Cardiac muscle cell (in vitro differentiated cells and primary cell): ENCODE data around the gene IGFBP5. TPM values are rescaled to one million over a fixed set of nuclear protein-coding genes. Genes with fewer than 3 reads are reported as not detected.

Experiments used
- DNase-seq, 2 donors: peaks; one replicate each; pipeline versions ENCODE4 v3.0.0 to v3.0.0-alpha.2; 2010 to 2017; ENCODE audit warnings: low read depth in 1 of 2, low spot score in 1 of 2
- H3K27ac ChIP-seq: fragments of 200-600 bp; sonication (generic); 2 replicates; pipeline ENCODE4 v1.5.1; 2016
- H3K27me3 ChIP-seq: fragments of 200-600 bp; sonication (generic); 2 replicates; pipeline ENCODE4 v1.6.0; 2016; ENCODE audit warnings: control low read depth
- H3K36me3 ChIP-seq: fragments of 200-600 bp; sonication (generic); 2 replicates; pipeline ENCODE4 v1.5.1; 2016; ENCODE audit warnings: control low read depth
- H3K4me1 ChIP-seq: fragments of 200-600 bp; sonication (generic); 2 replicates; pipeline ENCODE4 v1.8.1; 2017; ENCODE audit warnings: low read depth, mild to moderate bottlenecking, mixed run types
- H3K4me3 ChIP-seq: fragments of 200-600 bp; sonication (generic); 2 replicates; pipeline ENCODE4 v1.5.1; 2016; ENCODE audit warnings: mild to moderate bottlenecking
- H3K9me3 ChIP-seq: fragments of 200-600 bp; sonication (generic); 2 replicates; pipeline ENCODE4 v1.5.1; 2017; ENCODE audit warnings: low read depth, mild to moderate bottlenecking, control low read depth
- polyA plus RNA-seq: library from polyadenylated mRNA; unstranded; fragments of >200 nt; fragmentation: Nextera tagmentation; extraction: Ambion mirVana; gene quantifications from 2 replicates; pipeline ENCODE4 v1.2.1, GENCODE V29; 2016
- total RNA-seq: library from RNA; depleted of rRNA; stranded (reverse); fragments of >200 nt; gene quantifications from 2 replicates; pipeline ENCODE4 v1.2.3, GENCODE V29; 2016
- TF ChIP-seq, protein P1 (sequence below): IDR thresholded peaks from 2 replicates; pipeline ENCODE4 v1.5.1; 2012; ENCODE audit warnings: low read depth, mild to moderate bottlenecking, low read length

Gene IGFBP5
- total and polyA plus RNA-seq, 2 experiments from 2014 or later = 35.2 to 132 TPM

DNA sequence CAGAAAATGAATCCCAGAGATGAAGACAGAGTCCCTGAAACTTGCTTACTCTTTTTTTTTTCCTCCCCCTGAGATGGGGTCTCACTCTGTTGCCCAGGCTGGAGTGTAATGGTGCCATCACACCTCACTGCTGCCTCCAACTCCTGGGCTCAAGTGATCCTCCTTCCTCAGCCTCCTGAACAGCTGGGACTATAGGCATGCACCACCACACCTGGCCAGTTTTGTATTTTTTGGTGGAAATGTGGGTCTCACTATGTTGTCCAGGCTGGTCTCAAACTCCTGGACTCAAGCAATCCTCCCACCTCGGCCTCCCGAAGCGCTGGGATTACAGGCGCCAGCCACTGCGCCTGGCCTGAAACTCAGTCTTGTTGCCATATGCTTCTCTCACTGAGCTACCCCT, 34.3 kb downstream of the IGFBP5 start:
- TF ChIP-seq, protein P1, sequence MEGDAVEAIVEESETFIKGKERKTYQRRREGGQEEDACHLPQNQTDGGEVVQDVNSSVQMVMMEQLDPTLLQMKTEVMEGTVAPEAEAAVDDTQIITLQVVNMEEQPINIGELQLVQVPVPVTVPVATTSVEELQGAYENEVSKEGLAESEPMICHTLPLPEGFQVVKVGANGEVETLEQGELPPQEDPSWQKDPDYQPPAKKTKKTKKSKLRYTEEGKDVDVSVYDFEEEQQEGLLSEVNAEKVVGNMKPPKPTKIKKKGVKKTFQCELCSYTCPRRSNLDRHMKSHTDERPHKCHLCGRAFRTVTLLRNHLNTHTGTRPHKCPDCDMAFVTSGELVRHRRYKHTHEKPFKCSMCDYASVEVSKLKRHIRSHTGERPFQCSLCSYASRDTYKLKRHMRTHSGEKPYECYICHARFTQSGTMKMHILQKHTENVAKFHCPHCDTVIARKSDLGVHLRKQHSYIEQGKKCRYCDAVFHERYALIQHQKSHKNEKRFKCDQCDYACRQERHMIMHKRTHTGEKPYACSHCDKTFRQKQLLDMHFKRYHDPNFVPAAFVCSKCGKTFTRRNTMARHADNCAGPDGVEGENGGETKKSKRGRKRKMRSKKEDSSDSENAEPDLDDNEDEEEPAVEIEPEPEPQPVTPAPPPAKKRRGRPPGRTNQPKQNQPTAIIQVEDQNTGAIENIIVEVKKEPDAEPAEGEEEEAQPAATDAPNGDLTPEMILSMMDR = no peak
- H3K36me3 ChIP-seq = peaks cover 6% of the 10 kb centered on the region

DNA sequence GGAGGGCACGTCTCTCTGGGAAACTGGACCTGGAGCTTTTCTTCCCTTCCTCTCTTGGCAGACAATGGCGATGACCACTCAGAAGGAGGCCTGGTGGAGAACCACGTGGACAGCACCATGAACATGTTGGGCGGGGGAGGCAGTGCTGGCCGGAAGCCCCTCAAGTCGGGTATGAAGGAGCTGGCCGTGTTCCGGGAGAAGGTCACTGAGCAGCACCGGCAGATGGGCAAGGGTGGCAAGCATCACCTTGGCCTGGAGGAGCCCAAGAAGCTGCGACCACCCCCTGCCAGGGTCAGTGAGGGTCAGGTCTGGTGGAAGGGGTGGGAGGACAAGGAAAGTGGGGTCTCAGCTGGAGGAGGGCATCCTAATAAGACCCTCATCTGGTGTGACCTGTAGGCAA, 34.9 kb downstream of the IGFBP5 start:
- no peak overlapping the region for H3K27ac ChIP-seq
- peaks cover 6% of the 10 kb centered on the region for H3K36me3 ChIP-seq
- H3K27me3 ChIP-seq = no peaks in the 10 kb centered on the region
- no peaks in the 10 kb centered on the region for H3K9me3 ChIP-seq
- H3K4me3 ChIP-seq = no peak overlapping the region
- no peak for DNase-seq
- peaks cover 3% of the 10 kb centered on the region for H3K4me1 ChIP-seq
- TF ChIP-seq, protein P1 = no peak

More for the DNA sequence above, 34.3 kb downstream of the IGFBP5 start:
- Histone ChIP-seq H3K27me3 (no peaks in the 10 kb centered on the region), H3K4me1 (peaks cover 8% of the 10 kb centered on the region), H3K27ac (no peak overlapping the region), H3K9me3 (no peaks in the 10 kb centered on the region), H3K4me3 (no peak overlapping the region)
- no peak for DNase-seq

DNA sequence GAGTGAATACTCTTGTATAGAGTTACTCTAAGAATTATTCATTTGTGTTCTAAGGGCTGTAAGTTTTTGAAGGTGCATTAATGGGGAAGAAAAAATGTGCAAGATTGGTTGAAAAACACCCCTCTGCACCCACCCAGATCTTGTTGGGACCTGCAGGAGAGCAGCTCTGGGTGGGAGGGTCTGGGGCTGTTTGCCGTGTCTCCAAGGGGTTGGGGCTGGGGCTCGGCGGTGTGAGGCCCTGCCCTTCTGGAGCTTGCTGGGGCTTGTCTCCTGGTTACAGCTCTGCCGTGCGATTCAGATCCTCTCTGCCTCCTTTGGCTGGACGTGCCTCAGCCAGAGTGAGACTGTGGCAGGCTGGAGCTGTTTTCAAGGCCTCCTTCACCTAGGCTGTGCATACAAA, 36.1 kb downstream of the IGFBP5 start:
- Histone ChIP-seq H3K9me3 (no peaks in the 10 kb centered on the region), H3K36me3 (peaks cover 6% of the 10 kb centered on the region), H3K27me3 (no peaks in the 10 kb centered on the region), H3K4me3 (no peak overlapping the region), H3K4me1 (no peaks in the 10 kb centered on the region), H3K27ac (no peak overlapping the region)
- TF ChIP-seq, protein P1 = no peak
- DNase-seq = no peak

DNA sequence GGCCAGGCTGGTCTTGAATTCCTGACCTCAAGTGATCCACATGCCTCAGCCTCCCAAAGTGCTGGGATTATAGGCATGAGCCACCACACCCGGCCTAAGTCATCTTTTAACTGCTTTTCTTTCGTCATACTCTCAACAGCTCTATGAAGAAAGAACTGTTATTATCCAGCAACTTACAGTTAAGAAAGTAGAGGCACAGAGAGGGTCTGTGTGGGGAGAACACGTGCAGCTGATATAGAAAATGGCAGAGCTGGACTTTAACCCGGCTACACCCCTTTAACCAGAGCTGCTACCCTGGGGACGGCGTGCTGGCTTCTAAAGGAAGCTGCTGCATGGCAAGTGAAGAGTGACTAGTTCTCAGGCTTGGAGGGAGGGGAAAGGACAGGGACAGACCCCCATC, 36.6 kb downstream of the IGFBP5 start:
- Histone ChIP-seq H3K9me3 (no peaks in the 10 kb centered on the region), H3K36me3 (peaks cover 6% of the 10 kb centered on the region), H3K4me1 (no peaks in the 10 kb centered on the region), H3K27ac (no peak overlapping the region), H3K4me3 (no peak overlapping the region), H3K27me3 (no peaks in the 10 kb centered on the region)
- no peak for DNase-seq
- TF ChIP-seq, protein P1 = no peak

DNA sequence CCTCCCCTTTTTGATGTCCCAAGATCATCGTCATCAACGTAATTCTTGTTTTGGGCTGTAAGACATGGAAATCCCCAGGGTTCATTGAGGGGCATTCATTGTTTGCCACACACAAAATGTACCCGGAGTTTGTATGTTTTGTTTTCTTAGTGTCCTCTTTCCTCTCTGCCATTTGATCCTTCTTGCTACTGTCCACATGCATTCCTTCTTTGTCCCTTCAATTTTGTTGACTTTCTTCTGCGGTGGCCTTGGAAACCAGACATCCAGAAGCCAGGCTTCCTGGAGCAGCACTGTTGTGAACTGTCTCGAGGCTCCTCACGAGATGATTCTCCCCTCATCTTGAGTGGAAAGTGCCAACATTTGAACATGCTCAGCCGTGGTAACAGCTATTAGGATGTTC, 37.4 kb downstream of the IGFBP5 start:
- no peaks in the 10 kb centered on the region for H3K27me3 ChIP-seq
- H3K9me3 ChIP-seq = no peaks in the 10 kb centered on the region
- TF ChIP-seq, protein P1 = no peak
- H3K27ac ChIP-seq = no peak overlapping the region
- H3K4me3 ChIP-seq = no peak overlapping the region
- H3K4me1 ChIP-seq = no peaks in the 10 kb centered on the region
- no peak for DNase-seq
- H3K36me3 ChIP-seq = peaks cover 6% of the 10 kb centered on the region
